ENCODE data around the gene EHMT1. TPM values are rescaled to one million over a fixed set of nuclear protein-coding genes. Genes with fewer than 3 reads are reported as not detected.

EHMT1 gene
- total RNA-seq, 6 experiments from 2014 or later = 26.8 to 51.9 (median 36.7) TPM

DNA sequence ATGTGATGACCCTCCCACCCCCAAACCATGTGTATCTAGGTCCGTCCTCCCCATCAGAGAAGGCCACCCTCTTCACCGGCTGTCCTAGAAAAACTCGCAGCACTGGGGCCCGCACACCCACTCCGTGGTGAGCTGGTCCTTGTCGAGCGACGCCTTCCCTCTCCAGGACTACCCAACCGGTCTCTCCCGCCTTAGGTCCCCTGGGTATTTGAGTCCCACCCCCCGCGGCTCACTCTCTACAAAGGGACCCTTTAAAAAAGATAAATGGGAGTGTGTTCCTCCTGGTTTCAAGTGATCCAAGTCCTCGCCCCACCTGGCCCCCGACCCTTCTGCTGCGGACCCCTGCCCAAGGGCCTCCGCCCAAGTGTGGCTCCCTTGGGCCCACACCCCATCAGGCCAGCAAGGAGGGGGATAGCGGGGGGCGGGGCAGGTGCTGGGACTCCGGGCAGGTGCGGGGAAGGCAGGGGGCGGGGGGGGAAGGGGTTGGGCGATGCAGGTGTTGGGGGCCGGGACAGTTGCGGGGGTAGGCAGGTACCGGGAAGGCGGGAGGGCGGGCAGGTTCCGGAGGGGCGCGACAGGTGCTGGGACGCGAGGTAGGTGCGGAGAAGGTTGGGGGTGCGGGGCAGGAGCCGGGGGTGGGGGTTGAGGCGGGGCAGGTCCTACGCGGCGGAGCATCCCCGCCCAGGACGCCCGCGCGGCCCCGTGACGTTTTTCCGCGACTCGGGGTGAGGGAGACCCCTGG lies 14.3 kb upstream of the EHMT1 start:
- WGBS (ENCODE audit: insufficient coverage, low coverage, low lambda C conversion rate, missing lambda C conversion rate) = 10% methylated on average over 22 of the region's 49 CpGs
- no peaks in the 10 kb centered on the region for H3K27me3 ChIP-seq
- no peak overlapping the region for H3K27ac ChIP-seq
- TF ChIP-seq POLR2A (IDR thresholded peaks at IDR 0.05) = no peak
- TF ChIP-seq, protein P1, sequence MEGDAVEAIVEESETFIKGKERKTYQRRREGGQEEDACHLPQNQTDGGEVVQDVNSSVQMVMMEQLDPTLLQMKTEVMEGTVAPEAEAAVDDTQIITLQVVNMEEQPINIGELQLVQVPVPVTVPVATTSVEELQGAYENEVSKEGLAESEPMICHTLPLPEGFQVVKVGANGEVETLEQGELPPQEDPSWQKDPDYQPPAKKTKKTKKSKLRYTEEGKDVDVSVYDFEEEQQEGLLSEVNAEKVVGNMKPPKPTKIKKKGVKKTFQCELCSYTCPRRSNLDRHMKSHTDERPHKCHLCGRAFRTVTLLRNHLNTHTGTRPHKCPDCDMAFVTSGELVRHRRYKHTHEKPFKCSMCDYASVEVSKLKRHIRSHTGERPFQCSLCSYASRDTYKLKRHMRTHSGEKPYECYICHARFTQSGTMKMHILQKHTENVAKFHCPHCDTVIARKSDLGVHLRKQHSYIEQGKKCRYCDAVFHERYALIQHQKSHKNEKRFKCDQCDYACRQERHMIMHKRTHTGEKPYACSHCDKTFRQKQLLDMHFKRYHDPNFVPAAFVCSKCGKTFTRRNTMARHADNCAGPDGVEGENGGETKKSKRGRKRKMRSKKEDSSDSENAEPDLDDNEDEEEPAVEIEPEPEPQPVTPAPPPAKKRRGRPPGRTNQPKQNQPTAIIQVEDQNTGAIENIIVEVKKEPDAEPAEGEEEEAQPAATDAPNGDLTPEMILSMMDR (IDR thresholded peaks at IDR 0.05) = no peak
- no peaks in the 10 kb centered on the region for H3K36me3 ChIP-seq
- intact Hi-C loops (cut with DNase I) = no loop called here
- H3K4me1 ChIP-seq = peaks cover 0 to 30% (median 3%) of the 10 kb centered on the region in 4 donors
- no peak for ATAC-seq
- no peaks in the 10 kb centered on the region for H3K9me3 ChIP-seq
- DNase-seq = no peak
- H3K4me3 ChIP-seq = peak overlapping the region; percentile 43 to 58 (median 44)

DNA sequence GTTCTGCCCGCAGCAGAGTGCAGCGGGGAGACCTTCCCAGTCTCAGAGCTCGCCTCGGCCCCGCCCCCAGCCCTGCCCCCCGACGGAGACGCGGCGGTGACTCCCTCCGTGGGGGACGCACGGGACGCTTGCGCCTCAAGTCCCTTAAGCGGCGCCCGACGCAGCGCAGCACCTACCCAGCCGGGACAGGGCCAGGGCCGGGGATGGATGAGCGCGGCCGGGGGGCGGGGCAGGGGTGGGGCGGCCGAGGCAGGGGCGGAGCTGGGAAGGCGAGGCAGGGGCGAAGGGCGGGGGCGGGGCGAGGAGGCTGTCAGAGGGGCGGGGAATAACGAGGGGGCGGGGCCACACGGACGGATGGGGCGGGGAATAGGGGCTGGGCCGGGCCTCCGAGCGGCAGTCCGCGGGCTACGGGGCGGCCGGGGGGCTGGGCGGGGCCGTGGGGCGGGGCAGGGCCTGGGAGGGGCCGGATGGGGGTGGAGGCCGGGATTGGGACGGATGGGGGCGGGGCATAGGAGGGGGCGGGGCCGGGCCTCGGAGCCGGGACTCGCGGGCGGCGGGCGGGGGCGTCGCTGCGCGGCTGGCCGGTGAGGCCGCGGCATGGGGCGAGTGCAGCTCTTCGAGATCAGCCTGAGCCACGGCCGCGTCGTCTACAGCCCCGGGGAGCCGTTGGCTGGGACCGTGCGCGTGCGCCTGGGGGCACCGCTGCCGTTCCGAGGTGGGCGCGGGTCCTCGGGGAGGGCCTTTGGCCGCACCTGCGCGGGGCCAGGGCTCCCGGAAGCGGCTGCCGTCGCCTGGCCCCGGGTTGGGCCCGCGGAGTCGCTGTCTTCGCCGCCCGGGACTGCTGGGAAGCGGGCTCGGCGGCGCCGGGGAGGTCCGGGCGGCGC lies 13.4 kb upstream of the EHMT1 start, which contains the start of gene ARRDC1:
ARRDC1 (plus strand) TSS at position 566 of the 884 bp plus-strand sequence; CDS start at position 598, 32 bp downstream.
- DNase-seq = peak; percentile 95 to 97 (median 97)
- H3K27ac ChIP-seq = peak within 1 kb of the TSS; percentile 26 to 70 (median 68)
- peak within 1 kb of the TSS; percentile 68 to 82 (median 71) for H3K4me3 ChIP-seq
- H3K36me3 ChIP-seq = no peaks in the 10 kb centered on the region
- H3K27me3 ChIP-seq = no peaks in the 10 kb centered on the region
- TF ChIP-seq, protein P1 (IDR thresholded peaks at IDR 0.05) = no peak
- peak; percentile 87 for TF ChIP-seq POLR2A (IDR thresholded peaks at IDR 0.05)
- WGBS (ENCODE audit: insufficient coverage, low coverage, low lambda C conversion rate, missing lambda C conversion rate) = 0% methylated on average over 17 of the region's 111 CpGs
- H3K9me3 ChIP-seq = no peaks in the 10 kb centered on the region
- intact Hi-C loops (cut with DNase I) = no loop called here
- ATAC-seq = peak; percentile 80 to 90 (median 85)
- peaks cover 0 to 31% (median 3%) of the 10 kb centered on the region in 4 donors for H3K4me1 ChIP-seq

DNA sequence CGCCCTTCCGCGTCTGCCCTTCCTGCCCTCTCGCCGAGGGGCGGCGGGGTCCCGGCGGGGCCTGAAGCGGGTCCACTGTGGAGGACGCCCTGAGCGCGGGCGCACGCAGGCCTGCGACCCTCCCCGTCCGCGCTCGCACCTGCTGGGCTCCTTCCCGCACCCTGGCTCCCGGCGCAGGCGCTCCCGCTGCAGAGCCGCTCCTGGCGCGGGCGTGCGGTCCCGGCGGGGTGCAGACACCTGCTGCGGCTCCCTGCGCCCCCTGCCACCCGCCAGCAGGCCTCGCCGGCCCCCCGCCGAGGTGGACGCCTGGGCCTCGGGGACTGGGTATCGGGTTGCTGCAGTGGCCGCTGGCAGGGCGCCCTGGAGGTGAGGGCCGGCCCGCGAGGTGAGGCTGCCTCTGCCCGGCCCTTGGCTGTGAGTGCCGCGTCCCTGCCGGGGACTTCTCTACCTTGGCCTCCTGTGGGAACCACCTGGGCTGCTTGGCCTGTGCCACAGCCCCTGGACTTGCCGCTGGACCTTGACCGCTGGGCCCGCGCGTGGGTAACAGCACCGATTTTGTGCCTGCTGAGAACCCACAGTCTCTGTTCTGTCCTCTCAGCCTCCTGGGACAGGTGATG lies 12.7 kb upstream of the EHMT1 start:
- H3K27me3 ChIP-seq = no peaks in the 10 kb centered on the region
- DNase-seq (peak; percentile 67 to 79 (median 77)), ATAC-seq (peak; percentile 6 to 31 (median 20))
- H3K27ac ChIP-seq = peak overlapping the region; percentile 26 to 70 (median 68)
- H3K36me3 ChIP-seq = no peaks in the 10 kb centered on the region
- intact Hi-C loops (cut with DNase I) = no loop called here
- H3K4me3 ChIP-seq = peak overlapping the region; percentile 68 to 82 (median 71)
- H3K9me3 ChIP-seq = no peaks in the 10 kb centered on the region
- TF ChIP-seq, protein P1 (IDR thresholded peaks at IDR 0.05) = no peak
- TF ChIP-seq POLR2A (IDR thresholded peaks at IDR 0.05) = no peak
- WGBS (ENCODE audit: insufficient coverage, low coverage, low lambda C conversion rate, missing lambda C conversion rate) = 24% methylated on average over 5 of the region's 57 CpGs
- H3K4me1 ChIP-seq = peaks cover 0 to 31% (median 3%) of the 10 kb centered on the region in 4 donors

DNA sequence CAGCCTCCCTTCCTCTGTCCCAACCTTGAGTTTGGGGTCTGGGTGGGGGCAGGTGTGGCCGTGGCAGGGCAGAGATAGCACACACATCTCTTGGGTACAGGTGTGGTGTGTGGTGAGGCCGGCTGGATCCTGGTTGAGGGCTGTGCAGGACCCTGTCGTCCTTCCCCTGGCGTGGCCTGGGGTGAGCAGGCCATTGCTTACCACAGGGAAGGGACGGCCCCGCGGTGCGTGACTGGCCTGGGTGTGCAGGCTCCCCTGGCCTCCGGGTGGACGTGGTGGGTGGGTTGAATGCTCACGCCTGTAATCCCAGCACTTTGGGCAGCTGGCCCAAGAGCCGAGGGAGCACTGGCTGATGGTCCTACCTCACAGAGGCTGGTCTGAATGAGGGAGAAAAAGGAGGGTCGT lies 12.1 kb upstream of the EHMT1 start:
- ATAC-seq (no peak), DNase-seq (peak in 1 of 3 donors; percentile 52)
- no peaks in the 10 kb centered on the region for H3K9me3 ChIP-seq
- H3K27ac ChIP-seq = peak overlapping the region in 1 of 3 donors; percentile 68
- intact Hi-C loops (cut with DNase I) = no loop called here
- WGBS (ENCODE audit: insufficient coverage, low coverage, low lambda C conversion rate, missing lambda C conversion rate) = 2% methylated on average over 8 of the region's 13 CpGs
- peaks cover 0 to 31% (median 3%) of the 10 kb centered on the region in 4 donors for H3K4me1 ChIP-seq
- peak overlapping the region; percentile 68 to 82 (median 71) for H3K4me3 ChIP-seq
- no peaks in the 10 kb centered on the region for H3K36me3 ChIP-seq
- no peak for TF ChIP-seq POLR2A (IDR thresholded peaks at IDR 0.05)
- TF ChIP-seq, protein P1 (IDR thresholded peaks at IDR 0.05) = no peak
- H3K27me3 ChIP-seq = no peaks in the 10 kb centered on the region

Measured in right lobe of liver (tissue), 6 donors.